GM12864 (cell line): ENCODE measurements around the gene CPNE6.

Experiments
- DNase-seq: peaks from one replicate; pipeline ENCODE4 v3.0.0-alpha.2; 2011; ENCODE audit warnings: low read depth
- H3K4me3 ChIP-seq: 2 replicates; pipeline ENCODE4 v1.5.1; 2011; ENCODE audit warnings: mild to moderate bottlenecking, low read depth, low read length, control low read depth
- CTCF ChIP-seq: IDR thresholded peaks from 2 replicates; pipeline ENCODE4 v1.5.1; 2011; ENCODE audit warnings: low read depth, mild to moderate bottlenecking, moderate library complexity, low read length, control low read depth, inconsistent platforms; ENCODE audit errors: missing control alignments

Gene CPNE6

GRCh38 chr14:24092110-24092504 is 20.7 kb downstream of the CPNE6 start:
- no peak overlapping the region for H3K4me3 ChIP-seq
- TF ChIP-seq CTCF: no peak
- no peak for DNase-seq

GRCh38 chr14:24092505-24093206 is 21.3 kb downstream of the CPNE6 start:
- no peak overlapping the region for H3K4me3 ChIP-seq
- no peak for DNase-seq
- TF ChIP-seq CTCF: no peak

- no peak for TF ChIP-seq CTCF
- no peak for DNase-seq
- peak overlapping the region; percentile 96 for H3K4me3 ChIP-seq
Measured at GRCh38 chr14:24093207-24093900, 22.0 kb downstream of the CPNE6 start.

- peak within 1 kb of the TSS; percentile 96 for H3K4me3 ChIP-seq
- TF ChIP-seq CTCF: no peak
- DNase-seq: peak; percentile 70
Measured at GRCh38 chr14:24093901-24094840, 22.8 kb downstream of the CPNE6 start, which contains the start of gene PCK2. Gene PCK2, plus strand, starts transcription at chr14:24094311. Its CDS starts 95 bp downstream, at chr14:24094406.

GRCh38 chr14:24094841-24095270 is 23.5 kb downstream of the CPNE6 start:
- H3K4me3 ChIP-seq: peak overlapping the region; percentile 96
- TF ChIP-seq CTCF: no peak
- no peak for DNase-seq

- TF ChIP-seq CTCF: no peak
- peak; percentile 93 for DNase-seq
- H3K4me3 ChIP-seq: peak overlapping the region; percentile 96
Measured at GRCh38 chr14:24095271-24096068, 24.1 kb downstream of the CPNE6 start.
